Liver (tissue), 9 donors: ENCODE data around the gene CBFA2T2. TPM values are rescaled to one million over a fixed set of nuclear protein-coding genes. Genes with fewer than 3 reads are reported as not detected.

ENCODE experiments used
- DNase-seq: peaks from one replicate; pipeline ENCODE4 v3.0.0-alpha.2; 2017; ENCODE audit warnings: low spot score
- H3K27ac ChIP-seq, 2 donors: one replicate each; pipeline ENCODE4 v1.7.0; 2013; ENCODE audit warnings: inconsistent platforms in 2 of 2, low read length in 2 of 2, control low read depth in 1 of 2, low read depth in 1 of 2, mild to moderate bottlenecking in 1 of 2
- H3K27me3 ChIP-seq, 4 donors: one replicate each; pipeline versions ENCODE4 v1.6.1 to v1.7.0; 2013; ENCODE audit warnings: low read length in 3 of 4, inconsistent platforms in 1 of 4, mild to moderate bottlenecking in 1 of 4, moderate library complexity in 1 of 4; ENCODE audit not compliant: control insufficient read depth in 4 of 4, insufficient read depth in 4 of 4
- H3K36me3 ChIP-seq, 4 donors: one replicate each; pipeline versions ENCODE4 v1.6.1 to v1.7.0; 2013; ENCODE audit warnings: low read length in 3 of 4, mild to moderate bottlenecking in 3 of 4, low read depth in 1 of 4, moderate library complexity in 1 of 4; ENCODE audit not compliant: control insufficient read depth in 4 of 4, insufficient read depth in 3 of 4
- H3K4me1 ChIP-seq, 4 donors: one replicate each; pipeline versions ENCODE4 v1.6.1 to v1.7.0; 2013; ENCODE audit warnings: low read length in 3 of 4, mild to moderate bottlenecking in 3 of 4, moderate library complexity in 1 of 4; ENCODE audit not compliant: control insufficient read depth in 4 of 4, insufficient read depth in 4 of 4
- H3K4me3 ChIP-seq, 3 donors: one replicate each; pipeline versions ENCODE4 v1.6.1 to v1.7.0; 2013; ENCODE audit warnings: low read length in 3 of 3, control low read depth in 1 of 3, low read depth in 1 of 3, mild to moderate bottlenecking in 1 of 3
- H3K9ac ChIP-seq, 2 donors: one replicate each; pipeline ENCODE4 v1.7.0; 2013; ENCODE audit warnings: low read length in 2 of 2, mild to moderate bottlenecking in 2 of 2, moderate library complexity in 2 of 2, control low read depth in 1 of 2, low read depth in 1 of 2
- H3K9me3 ChIP-seq, 4 donors: one replicate each; pipeline versions ENCODE4 v1.6.1 to v1.7.0; 2013; ENCODE audit warnings: low read length in 3 of 4; ENCODE audit not compliant: control insufficient read depth in 4 of 4
- EGR1 ChIP-seq, 2 donors: IDR thresholded peaks; 2 replicates each; pipeline ENCODE4 v1.6.1; 2016 to 2018; ENCODE audit warnings: antibody characterized with exemption in 2 of 2, low read depth in 2 of 2
- FOXA2 ChIP-seq: IDR thresholded peaks from 2 replicates; pipeline ENCODE4 v1.6.1; 2016; ENCODE audit warnings: antibody characterized with exemption
- GABPA ChIP-seq, 2 donors: IDR thresholded peaks in 1 of 2; conservative IDR thresholded peaks in 1 of 2; 2 replicates each; pipeline ENCODE4 v1.6.1; 2016; ENCODE audit warnings: antibody characterized with exemption in 2 of 2, mild to moderate bottlenecking in 1 of 2, moderate library complexity in 1 of 2
- HNF4A ChIP-seq, 2 donors: conservative IDR thresholded peaks; 2 replicates each; pipeline ENCODE4 v1.6.1; 2016; ENCODE audit warnings: antibody characterized with exemption in 2 of 2, mild to moderate bottlenecking in 2 of 2
- JUND ChIP-seq, 2 donors: IDR thresholded peaks; 2 replicates each; pipeline ENCODE4 v1.6.1; 2016; ENCODE audit warnings: antibody characterized with exemption in 2 of 2
- NR2F2 ChIP-seq: IDR thresholded peaks from 2 replicates; pipeline ENCODE4 v1.6.1; 2016; ENCODE audit warnings: antibody characterized with exemption
- RAD21 ChIP-seq, 2 donors: IDR thresholded peaks; 2 replicates each; pipeline ENCODE4 v1.6.1; 2016; ENCODE audit warnings: antibody characterized with exemption in 2 of 2, mild to moderate bottlenecking in 2 of 2
- SP1 ChIP-seq: IDR thresholded peaks from 2 replicates; pipeline ENCODE4 v1.6.1; 2018; ENCODE audit warnings: antibody characterized with exemption, mild to moderate bottlenecking
- TAF1 ChIP-seq: conservative IDR thresholded peaks from 2 replicates; pipeline ENCODE4 v1.6.1; 2016; ENCODE audit warnings: antibody characterized with exemption, mild to moderate bottlenecking
- WGBS: extraction: QIAGEN DNeasy Blood & Tissue Kit; methylation state at CpG from one replicate; pipeline ENCODE4 v1.1.7; 2013; 5-methylcytosine and 5-hydroxymethylcytosine counted together
- polyA plus RNA-seq, 2 donors: library from polyadenylated mRNA; stranded (reverse) in 1 of 2; unstranded in 1 of 2; fragments of 200-250 nt in 1 of 2; fragments of >200 nt in 1 of 2; fragmentation: Nextera tagmentation in 1 of 2; extraction: Ambion mirVana in 1 of 2; gene quantifications; one replicate each; pipeline versions ENCODE4 v1.2.1 to v1.2.3, GENCODE V29; 2013 to 2015
- total RNA-seq, 2 donors: library from RNA; depleted of rRNA; stranded (reverse); fragments of >200 nt; gene quantifications; one replicate each; pipeline ENCODE4 v1.2.3, GENCODE V29; 2014
- TF ChIP-seq, protein P1 (sequence below): IDR thresholded peaks from 2 replicates; pipeline ENCODE4 v1.6.1; 2016; ENCODE audit warnings: antibody characterized with exemption
- TF ChIP-seq, protein P2 (sequence below): fragments of 150-350 bp; IDR thresholded peaks from 2 replicates; pipeline ENCODE4 v1.5.1; 2017; ENCODE audit warnings: improper control_type of control experiment, low read depth, low read length; ENCODE audit not compliant: missing input control
- TF ChIP-seq, protein P3 (sequence below): IDR thresholded peaks from 2 replicates; pipeline ENCODE4 v1.6.1; 2016; ENCODE audit warnings: antibody characterized with exemption
- TF ChIP-seq, protein P4 (sequence below): IDR thresholded peaks from 2 replicates; pipeline ENCODE4 v1.6.1; 2016; ENCODE audit warnings: antibody characterized with exemption
- donor health status: healthy.
- donor health status: healthy.
- donor health status: healthy.
- donor health status: healthy.
- donor health status: healthy.

CBFA2T2 gene
- total and polyA plus RNA-seq, 4 donors, result 2.0 to 5.5 (median 5.3) TPM

DNA sequence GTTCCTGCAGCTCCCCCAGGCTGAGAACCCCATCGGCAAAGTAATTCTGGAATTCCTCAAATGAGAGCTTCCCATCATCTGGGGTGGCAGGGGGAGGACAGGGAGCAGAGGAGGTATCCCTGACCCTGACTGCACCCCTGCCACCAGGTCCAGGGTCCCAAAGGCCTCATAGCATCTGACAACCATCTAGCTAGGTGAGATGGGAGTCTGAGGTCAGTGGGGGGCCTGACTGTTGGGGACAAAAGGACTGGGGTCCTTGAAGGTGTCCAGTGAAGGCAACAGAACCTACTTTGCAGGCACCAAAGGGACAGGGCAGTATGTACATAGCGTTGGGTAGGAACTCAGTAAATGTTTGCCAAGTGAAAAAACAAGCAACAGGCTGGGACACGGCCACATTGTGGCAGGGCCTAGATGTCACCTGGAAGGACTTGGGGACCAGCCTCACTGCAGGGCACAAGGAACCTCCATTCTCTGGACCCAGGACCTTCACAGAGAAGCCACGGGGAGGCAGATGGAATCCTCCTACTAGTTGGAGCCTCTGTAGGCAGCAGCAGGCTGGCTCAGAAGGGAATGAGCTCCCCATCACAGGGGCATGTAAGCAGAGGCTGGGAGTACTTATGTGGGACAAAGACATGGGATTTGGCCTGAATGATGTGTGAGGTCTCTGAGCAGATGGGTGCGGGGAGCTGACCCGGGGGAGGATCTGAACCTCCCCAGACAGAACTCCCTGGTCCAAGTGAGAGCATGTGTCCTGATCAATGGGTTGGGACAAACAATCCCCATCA is 181.0 kb downstream of the CBFA2T2 start:
- no peak for TF ChIP-seq GABPA (IDR thresholded peaks at IDR 0.05 in 1 of 2, conservative IDR thresholded peaks at IDR 0.05 in 1 of 2)
- TF ChIP-seq TAF1, result no peak
- TF ChIP-seq NR2F2, result no peak
- no peak for TF ChIP-seq FOXA2
- TF ChIP-seq, protein P1, sequence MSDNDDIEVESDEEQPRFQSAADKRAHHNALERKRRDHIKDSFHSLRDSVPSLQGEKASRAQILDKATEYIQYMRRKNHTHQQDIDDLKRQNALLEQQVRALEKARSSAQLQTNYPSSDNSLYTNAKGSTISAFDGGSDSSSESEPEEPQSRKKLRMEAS, result no peak
- no peak for TF ChIP-seq HNF4A (conservative IDR thresholded peaks at IDR 0.05)
- TF ChIP-seq, protein P2, sequence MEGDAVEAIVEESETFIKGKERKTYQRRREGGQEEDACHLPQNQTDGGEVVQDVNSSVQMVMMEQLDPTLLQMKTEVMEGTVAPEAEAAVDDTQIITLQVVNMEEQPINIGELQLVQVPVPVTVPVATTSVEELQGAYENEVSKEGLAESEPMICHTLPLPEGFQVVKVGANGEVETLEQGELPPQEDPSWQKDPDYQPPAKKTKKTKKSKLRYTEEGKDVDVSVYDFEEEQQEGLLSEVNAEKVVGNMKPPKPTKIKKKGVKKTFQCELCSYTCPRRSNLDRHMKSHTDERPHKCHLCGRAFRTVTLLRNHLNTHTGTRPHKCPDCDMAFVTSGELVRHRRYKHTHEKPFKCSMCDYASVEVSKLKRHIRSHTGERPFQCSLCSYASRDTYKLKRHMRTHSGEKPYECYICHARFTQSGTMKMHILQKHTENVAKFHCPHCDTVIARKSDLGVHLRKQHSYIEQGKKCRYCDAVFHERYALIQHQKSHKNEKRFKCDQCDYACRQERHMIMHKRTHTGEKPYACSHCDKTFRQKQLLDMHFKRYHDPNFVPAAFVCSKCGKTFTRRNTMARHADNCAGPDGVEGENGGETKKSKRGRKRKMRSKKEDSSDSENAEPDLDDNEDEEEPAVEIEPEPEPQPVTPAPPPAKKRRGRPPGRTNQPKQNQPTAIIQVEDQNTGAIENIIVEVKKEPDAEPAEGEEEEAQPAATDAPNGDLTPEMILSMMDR, result no peak
- H3K9me3 ChIP-seq, result no peaks in the 10 kb centered on the region
- peaks cover 0 to 4% (median 0%) of the 10 kb centered on the region in 4 donors for H3K36me3 ChIP-seq
- peaks cover 7 to 47% (median 23%) of the 10 kb centered on the region in 4 donors for H3K4me1 ChIP-seq
- no peak overlapping the region for H3K4me3 ChIP-seq
- no peak overlapping the region for H3K9ac ChIP-seq
- DNase-seq, result no peak
- no peak overlapping the region for H3K27ac ChIP-seq
- no peaks in the 10 kb centered on the region for H3K27me3 ChIP-seq
- WGBS, result 77% methylated on average over 6 of the region's 6 CpGs

DNA sequence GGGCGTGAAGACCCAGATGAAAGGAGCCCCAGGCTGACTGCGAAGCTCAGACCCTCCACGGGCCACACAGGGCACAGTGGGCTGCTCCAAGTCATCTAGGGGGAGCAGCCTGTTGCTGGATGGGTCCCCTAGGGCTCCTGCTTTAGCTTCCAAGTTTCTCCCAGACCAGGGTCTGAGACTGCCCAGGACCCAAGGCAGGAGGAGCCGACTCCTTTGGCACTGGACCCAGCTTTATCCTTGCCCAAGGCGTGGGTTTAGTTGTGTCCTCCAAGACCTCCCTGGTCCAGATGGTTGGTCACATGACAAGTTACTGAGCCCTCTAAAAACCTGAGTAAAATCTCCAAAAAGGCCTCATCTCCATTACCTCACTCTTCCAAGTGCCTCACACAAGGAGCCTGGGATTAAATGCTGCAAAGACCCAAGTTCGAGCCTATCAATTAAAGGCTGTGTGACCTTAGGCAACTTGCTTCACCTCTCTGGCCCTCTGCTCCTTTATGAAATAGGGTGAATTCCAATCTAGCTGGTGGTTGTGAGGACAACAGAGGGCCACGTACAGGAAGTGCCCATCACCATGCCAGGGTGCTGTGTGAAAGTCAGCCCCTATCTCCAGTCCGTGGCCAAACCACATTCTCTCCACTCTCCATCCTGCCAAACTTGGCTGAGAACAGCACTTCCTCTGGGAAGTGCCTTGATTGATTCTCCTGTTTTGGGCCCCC is 181.8 kb downstream of the CBFA2T2 start:
- TF ChIP-seq RAD21 (IDR thresholded peaks at IDR 0.05) (no peak), TAF1 (no peak), GABPA (IDR thresholded peaks at IDR 0.05 in 1 of 2, conservative IDR thresholded peaks at IDR 0.05 in 1 of 2) (no peak), EGR1 (IDR thresholded peaks at IDR 0.05; ENCODE audit: low read depth in 2 of 2) (no peak), SP1 (no peak)
- peaks cover 0 to 4% (median 0%) of the 10 kb centered on the region in 4 donors for H3K36me3 ChIP-seq
- H3K27me3 ChIP-seq, result no peaks in the 10 kb centered on the region
- 90% methylated on average over 8 of the region's 8 CpGs for WGBS
- no peak overlapping the region for H3K9ac ChIP-seq
- no peak overlapping the region for H3K27ac ChIP-seq
- DNase-seq, result no peak
- no peak overlapping the region for H3K4me3 ChIP-seq
- H3K4me1 ChIP-seq, result peaks cover 7 to 40% (median 19%) of the 10 kb centered on the region in 4 donors
- no peaks in the 10 kb centered on the region for H3K9me3 ChIP-seq

DNA sequence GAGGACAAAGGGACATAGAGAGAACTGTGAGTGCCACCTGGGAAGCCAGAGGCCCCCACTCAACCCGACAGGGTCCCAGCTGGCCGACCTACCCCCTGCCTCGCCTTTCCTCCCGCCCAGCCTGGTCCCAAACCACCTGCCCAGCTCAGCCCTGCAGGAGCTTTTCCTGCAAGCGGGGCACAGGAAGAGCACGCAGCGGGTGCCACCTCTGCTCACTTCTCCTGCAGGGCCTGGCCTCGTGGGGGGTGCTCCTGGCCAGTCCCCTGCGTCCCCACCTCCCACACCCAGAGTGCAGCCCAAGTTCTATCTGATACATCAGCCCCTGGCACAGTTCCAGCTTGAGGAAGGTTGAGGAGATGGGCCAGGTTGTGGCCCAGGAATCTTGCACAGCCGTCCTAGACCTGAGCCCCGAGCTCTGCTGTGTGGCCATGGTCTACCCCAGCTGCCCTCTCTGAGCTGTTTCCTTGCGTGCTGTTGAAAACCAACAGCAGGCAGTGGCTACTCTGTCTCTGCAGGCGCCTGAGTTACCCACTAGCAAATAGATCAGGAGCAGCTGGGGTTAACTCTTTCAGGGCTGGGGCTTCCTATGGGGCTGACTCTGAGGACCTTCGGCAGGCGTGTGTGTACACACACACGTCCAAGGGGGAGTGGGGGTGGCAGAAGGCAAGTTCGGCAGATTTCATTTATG is 182.7 kb downstream of the CBFA2T2 start:
- no peak for DNase-seq
- no peak for TF ChIP-seq JUND (IDR thresholded peaks at IDR 0.05)
- no peak for TF ChIP-seq GABPA (IDR thresholded peaks at IDR 0.05 in 1 of 2, conservative IDR thresholded peaks at IDR 0.05 in 1 of 2)
- TF ChIP-seq TAF1, result no peak
- TF ChIP-seq, protein P3, sequence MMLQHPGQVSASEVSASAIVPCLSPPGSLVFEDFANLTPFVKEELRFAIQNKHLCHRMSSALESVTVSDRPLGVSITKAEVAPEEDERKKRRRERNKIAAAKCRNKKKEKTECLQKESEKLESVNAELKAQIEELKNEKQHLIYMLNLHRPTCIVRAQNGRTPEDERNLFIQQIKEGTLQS, result no peak
- TF ChIP-seq, protein P4, sequence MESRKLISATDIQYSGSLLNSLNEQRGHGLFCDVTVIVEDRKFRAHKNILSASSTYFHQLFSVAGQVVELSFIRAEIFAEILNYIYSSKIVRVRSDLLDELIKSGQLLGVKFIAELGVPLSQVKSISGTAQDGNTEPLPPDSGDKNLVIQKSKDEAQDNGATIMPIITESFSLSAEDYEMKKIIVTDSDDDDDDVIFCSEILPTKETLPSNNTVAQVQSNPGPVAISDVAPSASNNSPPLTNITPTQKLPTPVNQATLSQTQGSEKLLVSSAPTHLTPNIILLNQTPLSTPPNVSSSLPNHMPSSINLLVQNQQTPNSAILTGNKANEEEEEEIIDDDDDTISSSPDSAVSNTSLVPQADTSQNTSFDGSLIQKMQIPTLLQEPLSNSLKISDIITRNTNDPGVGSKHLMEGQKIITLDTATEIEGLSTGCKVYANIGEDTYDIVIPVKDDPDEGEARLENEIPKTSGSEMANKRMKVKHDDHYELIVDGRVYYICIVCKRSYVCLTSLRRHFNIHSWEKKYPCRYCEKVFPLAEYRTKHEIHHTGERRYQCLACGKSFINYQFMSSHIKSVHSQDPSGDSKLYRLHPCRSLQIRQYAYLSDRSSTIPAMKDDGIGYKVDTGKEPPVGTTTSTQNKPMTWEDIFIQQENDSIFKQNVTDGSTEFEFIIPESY, result no peak
- Histone ChIP-seq H3K27ac (no peak overlapping the region), H3K36me3 (peaks cover 0 to 4% (median 0%) of the 10 kb centered on the region in 4 donors), H3K9ac (no peak overlapping the region), H3K27me3 (no peaks in the 10 kb centered on the region), H3K9me3 (no peaks in the 10 kb centered on the region), H3K4me3 (no peak overlapping the region), H3K4me1 (peaks cover 7 to 31% (median 15%) of the 10 kb centered on the region in 4 donors)
- WGBS, result 81% methylated on average over 17 of the region's 17 CpGs
